CD4-positive, alpha-beta T cell treated with Interferon gamma for 1 hour (primary cell): ENCODE data around the gene FRMPD2.
"Not testable (repeated sequence)": the region's sequence is repeated elsewhere in the genome, so short reads cannot be mapped to it uniquely, and the experiment has no call there.

Source experiments
- DNase-seq: peaks from one replicate; pipeline ENCODE4 v3.0.0-alpha.2; 2020

The FRMPD2 gene

DNA sequence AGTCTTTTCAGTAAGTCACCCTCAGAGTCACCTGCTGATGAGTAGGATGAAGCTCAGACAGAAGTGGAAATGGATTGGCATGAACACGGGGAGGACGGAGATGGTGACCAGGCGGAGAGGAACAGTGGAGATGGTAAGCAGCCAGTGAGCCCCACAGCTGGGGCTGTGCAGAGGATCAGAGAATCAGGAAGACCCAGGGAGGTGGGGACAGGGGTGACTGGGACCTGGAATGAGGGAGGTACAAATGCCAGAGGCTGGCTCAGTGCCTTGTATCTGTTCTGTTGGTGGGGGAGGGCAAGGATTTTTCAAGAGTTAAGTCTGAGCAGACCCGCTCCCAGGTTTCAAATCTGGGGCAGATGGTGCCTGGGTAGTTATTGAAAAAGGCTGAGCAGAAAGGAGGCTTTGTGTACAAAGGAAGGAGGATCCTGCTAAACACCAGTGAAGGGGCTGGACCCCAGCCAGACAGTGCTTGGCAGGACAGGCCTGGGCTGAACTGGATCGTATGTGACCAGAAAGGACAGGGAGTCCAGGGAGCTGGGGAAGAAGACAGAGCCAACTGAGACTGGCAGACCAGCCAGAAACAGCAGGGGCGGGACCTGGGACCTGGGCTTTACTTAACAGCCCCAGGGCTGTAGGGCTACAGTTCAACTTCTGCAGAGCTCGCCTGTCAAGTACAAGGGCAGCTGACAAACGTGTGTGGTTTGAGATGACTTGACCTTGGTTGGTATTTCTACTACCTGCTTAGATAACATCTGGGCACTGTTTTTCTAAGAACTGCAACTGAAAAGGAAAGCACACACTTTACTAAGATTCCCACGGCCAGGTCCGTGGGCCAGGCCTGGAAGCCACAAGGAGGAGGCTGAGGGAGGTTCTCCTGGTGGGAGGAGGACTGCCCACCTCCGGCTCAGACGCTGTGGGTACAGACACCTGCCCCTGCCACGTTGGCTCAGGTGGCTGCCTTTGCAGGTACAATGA lies 13.2 kb upstream of the FRMPD2 start:
- no peak for DNase-seq

DNA sequence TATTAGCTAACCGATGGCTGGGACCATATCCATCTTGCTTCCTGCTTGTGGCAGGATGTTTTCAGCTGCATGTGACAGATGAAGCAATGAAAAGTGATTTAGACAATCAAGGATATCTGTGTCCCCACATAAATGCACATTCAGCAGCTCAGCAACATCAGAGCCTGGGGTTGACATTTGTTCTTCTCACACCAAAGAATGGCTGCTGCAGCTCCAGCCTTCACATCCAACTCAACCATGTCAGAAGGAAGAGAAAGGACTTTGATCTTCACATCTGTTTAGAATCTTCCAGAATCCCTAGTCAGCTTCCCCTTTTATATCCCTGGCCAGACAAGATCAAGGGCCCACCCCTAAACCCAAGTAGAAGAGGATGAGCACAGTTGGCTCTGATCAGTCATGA lies 11.9 kb upstream of the FRMPD2 start:
- no peak for DNase-seq

DNA sequence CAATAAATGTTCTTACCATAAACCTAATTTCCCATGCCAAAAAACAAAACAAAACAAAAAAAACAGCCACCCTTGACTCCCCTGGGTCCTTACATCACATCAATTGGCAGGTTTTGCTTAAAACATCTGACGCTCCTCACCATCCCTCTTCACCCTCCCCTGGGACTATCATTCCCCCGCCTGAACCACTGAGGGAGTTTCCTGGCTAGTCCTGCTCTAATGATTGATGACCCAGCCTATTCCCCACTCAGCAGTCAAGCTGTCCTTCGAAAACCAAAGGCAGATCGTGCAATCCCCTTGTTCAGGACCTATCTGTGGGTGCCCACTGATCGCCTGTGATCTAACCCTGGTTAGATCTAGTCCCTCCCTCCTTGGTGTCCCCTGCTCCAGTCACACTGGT lies 11.2 kb upstream of the FRMPD2 start:
- DNase-seq: no peak

DNA sequence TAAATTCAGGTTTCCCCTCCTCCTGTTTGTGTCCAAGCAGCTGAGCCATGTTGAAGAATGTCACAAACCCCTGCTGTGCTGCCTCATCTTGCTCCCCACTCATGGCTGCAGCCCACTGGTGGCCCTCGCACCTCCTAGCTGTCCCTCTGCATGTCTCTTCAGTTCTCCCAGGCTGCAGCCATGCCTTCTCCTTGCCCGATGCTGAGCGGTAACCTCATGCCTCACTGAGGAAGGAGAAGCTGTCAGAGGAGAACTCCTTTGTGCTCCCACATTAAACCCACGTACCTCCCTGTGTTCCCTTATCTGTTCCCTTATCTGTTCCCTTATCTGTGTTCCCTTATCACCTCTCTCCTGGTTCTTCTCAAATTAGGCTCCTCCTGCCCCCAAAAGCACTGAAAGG lies 10.3 kb upstream of the FRMPD2 start:
- no peak for DNase-seq

DNA sequence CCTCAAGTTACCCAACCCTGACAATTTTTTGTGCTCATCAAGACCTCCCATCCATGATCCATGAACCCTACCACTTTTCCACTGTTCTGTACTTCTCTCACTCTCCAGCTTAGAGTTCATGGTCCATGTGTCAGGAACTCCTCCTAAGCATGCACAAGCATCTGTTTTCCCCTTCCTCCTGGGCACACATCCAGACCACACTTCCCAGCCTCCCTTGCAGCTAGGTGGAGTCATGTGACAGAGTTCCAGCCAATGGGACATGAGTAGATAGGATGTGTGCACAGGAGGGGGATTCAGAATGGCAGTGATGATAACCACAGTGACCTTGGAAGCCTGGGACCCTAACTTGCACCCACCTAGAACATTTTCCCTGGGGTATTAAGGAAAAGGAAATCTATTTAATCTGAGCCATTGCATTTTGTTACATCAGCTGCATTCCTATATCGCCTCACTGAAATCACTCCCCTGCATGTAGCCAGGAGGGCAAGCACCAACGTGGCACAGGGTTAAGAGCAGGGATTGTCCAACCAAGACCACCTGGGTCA lies 9.6 kb upstream of the FRMPD2 start:
- DNase-seq: no peak

DNA sequence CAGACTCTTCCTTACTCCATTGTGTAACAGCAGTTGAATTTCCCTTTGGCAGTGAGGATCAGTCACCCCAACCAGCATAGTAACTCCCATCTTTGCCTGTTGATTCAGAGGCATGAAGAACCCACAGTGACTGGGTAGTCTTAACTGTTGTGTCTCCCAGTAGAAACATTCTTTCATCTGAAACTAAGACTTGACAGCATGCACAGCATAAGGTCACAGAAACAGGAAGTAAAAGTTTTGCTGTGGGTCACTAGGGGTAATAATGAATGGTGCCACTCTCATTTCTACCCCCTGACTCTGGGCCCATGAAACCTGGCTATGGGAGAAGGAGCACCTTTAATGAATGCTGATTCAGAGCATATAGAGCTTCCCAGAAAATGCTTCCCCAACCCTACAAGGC lies 8.3 kb upstream of the FRMPD2 start:
- DNase-seq: no peak

DNA sequence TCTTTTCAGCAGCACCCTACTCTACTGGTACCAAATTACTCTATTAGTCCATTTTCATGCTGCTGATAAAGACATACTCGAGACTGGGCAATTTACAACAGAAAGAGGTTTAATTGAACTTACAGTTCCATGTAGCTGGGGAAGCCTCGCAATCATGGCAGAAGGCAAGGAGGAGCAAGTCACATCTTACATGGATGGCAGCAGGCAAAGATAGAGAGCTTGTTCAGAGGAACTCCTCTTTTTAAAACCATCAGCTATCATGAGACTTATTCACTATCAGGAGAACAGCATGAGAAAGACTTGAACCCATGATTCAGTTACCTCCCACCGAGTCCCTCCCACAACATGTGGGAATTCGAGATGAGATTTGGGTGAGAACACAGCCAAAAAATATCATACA lies 7.2 kb upstream of the FRMPD2 start:
- DNase-seq: not testable (repeated sequence)

DNA sequence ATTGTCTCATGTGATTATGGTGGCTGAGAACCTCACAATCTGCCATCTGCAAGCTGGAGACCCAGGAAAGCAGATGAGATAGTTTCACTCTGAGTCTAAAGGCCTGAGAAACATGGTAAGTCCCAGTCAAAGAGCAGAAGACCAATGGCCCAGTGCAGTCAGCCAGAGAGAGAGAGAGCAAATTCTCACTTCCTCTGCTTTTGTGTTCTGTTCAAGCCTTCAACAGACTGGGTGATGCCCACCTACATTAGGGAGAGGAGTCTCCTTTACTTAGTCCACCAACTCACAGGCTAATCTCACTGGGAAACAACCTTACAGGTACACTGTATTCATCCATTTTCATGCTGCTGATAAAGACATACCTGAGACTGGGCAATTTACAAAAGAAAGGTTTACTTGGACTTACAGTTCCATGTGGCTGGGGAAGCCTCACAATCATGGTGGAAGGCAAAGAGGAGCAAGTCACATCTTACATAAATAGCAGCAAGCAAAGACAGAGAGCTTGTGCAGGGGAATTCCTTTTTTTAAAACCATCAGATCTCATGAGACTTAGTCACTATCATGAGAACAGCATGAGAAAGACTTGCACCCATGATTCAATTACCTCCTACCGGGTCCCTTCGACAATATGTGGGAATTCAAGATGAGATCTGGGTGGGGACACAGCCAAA lies 4.7 kb upstream of the FRMPD2 start:
- no peak for DNase-seq

DNA sequence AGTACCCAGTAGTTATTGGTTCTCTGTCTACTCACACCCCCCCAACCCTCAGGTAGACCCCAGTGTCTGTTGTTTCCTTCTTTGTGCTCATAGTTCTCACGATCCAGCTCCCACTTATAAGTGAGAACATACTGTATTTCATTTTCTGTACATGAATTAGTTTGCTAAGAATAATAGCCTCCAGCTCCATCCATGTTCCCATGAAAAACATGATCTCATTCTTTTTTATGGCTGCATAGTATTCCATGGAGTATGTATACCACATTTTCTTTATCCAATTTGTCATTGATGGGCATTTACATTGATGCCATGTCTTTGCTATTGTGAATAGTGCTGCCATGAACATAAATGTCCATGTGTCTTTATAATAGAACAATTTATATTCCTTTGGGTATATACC lies 2.6 kb upstream of the FRMPD2 start:
- no peak for DNase-seq

DNA sequence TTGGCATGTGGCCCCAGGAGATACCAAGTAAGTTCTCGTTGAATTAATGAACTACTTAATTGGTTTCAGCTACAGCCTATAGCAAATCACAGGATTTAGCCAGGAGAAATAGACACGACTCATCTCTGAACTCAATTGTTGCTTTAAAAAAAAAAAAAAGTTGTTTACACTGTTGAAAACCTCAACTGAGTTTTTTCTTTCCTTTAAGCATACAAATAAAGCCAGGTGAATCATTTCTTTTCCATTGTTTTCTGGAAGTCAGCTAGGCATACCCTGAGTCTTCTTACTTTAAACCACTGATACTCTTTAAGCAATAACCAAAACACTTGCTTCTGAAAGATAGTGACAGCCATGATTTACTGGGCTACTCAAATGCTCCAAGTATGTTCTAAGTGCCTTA lies 755 bp downstream of the FRMPD2 start:
- DNase-seq: no peak

DNA sequence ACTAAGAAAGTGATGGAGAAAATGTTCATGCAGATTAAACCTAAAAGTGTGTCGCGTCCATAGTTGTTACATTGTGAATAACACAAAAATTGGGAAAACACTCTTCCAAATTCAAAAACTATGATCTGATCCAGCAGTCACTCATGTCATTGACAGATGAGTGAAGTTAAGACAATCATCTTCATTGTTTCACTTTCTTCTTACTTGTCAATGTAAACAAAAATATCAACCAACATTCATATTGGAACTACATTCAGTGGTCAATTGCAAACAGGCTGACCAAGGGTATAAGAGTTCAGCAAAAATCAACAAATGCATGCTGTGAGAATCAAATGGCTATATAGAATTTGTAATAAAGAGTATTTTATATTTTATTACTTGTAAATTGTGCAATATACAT lies 1.8 kb downstream of the FRMPD2 start:
- no peak for DNase-seq

DNA sequence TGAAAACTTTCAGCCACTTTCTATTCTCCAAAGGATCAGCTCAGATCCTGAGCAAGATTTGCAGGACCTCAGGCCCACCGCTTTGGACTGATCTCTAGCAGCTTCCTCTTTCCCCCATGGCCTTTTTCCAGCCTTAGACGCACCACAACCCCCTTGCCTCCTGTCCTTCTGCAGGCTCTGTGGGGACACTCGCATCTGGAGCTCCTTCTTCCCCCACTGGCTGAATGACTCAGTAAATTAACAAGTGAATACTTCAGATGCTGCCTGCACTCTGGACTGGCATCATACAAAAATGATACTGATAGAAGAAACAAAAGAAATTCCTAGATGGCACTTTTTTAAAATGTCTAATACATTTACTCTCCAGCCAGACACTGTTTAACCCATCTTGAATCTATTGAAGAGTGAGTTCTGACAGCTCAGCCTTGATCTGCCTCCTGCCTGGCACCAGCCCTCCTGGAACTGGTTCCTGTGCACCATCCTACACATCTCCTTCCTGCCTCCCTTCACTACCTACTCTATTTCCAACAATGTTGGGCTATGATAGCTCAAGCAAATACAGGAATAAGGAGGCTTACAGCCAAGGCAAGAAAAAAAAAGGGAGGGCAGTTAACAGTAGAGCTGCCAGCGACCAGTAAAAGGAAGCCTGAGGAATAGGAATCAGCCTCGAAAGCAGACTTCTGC lies 3.3 kb downstream of the FRMPD2 start:
- DNase-seq: no peak

DNA sequence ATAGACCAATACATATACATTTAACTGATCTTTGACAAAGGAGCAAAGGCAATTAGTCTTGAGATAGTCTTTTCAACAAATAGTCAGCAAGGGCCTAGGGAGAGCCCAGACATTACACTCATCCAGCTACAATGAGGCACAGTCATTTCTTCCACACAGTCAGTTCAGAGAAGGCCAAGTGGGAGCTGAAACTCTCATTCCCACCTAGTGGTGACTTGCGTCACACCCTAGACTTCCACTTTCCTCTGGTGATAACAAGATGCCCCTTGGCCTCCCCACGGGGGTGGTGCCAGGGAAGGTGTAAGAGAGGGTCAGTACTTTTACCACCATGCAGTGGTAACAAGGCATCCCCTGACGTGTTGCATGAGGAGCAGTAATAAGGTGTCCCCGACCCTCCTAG lies 8.0 kb downstream of the FRMPD2 start:
- DNase-seq: no peak

DNA sequence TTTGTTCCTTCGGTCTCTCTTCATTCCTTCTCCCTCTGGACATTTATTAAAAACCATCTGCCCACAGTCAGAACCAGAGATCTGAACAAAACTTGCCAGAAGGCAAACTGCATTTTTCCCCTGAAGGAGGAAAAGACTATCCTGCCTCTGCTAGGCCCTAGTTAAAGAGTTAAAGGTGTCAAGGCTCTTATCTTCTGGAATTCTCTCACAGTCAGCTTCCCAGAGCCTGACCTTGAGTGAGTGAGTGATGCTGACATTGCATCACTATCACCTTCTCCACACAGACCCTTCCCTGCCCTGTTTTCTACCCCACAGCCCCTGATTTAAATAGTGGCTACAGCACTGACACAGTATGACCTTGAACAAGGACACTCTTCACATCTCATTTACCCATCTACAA lies 16.4 kb downstream of the FRMPD2 start:
- DNase-seq: no peak

DNA sequence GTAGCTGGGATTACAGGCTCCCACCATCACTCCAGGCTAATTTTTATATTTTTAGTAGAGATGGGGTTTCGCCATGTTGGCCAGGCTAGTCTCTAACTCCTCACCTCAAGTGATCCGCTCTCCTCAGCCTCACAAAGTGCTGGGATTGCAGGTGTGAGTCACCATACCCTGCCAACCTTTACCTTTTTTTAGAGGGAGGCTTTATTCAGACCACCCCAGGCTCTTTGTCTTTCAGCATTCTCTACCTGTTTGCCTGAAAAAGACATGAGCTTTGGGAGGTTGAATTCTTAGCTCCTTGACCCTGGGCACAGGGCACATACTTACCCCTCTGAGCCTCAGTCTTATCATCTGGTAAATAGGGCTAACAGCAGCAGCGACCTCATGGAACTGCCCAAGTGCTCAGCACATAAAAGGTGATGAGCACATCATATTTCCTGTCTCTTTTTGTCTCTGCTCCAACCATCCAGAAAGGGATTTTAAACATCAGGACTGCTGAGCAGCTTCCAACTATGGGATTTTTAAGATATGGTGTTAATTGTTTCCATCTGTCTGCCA lies 17.0 kb downstream of the FRMPD2 start:
- no peak for DNase-seq

DNA sequence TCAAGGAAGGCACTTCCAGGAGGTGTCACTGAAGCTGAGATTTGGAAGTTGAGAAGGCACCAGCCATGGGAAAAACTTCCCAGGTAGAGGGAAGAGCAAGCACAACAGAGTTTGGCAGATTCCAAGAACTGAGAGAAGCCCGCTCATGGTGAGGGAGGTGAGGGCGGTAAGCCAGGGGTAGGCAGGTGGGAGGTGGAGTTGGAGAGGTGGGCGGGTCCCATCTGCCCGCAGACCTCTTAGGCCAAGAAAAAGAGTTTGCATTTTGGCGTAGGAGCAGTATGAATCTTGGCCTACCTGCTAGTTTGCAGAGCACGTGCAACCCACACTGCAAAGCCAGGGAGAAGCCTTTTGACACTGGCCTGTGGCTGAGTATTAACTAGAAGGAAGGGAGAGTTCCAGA lies 18.8 kb downstream of the FRMPD2 start:
- DNase-seq: no peak

DNA sequence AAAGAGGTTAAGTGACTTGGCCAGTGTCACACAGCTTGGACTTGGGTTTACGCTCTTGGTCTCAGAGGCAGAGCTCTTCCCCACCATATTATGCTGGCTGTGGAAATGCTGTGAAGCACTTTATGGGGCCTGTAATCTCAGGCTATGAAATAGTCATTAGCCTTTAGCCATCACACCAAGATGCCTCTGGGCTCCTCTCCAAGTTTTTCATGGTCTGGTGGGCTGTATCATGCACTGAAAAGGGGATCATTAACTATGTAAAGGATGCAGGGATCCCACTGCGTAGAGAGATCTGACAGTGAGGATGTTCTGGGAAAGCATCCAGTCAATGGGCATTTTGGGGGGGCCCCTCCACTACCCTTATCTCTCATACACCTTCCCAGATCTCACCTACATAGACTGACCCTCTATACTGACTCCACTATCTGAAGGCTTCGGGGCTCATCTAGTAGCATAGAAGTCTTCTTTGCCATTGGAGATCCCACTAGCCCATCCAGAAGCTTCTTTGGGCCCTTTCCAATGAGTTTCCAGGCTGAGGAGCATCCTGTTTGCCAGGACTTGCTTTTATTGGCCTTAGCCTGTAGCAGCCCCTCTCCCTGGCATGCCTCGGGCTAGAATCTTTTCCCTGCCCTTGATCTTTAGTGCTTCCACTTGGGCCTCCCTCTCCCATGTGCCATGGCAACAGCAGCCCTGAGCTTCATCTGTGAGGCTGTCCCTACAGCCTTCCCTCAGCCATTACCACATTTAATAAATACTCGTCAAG lies 19.6 kb downstream of the FRMPD2 start:
- no peak for DNase-seq

DNA sequence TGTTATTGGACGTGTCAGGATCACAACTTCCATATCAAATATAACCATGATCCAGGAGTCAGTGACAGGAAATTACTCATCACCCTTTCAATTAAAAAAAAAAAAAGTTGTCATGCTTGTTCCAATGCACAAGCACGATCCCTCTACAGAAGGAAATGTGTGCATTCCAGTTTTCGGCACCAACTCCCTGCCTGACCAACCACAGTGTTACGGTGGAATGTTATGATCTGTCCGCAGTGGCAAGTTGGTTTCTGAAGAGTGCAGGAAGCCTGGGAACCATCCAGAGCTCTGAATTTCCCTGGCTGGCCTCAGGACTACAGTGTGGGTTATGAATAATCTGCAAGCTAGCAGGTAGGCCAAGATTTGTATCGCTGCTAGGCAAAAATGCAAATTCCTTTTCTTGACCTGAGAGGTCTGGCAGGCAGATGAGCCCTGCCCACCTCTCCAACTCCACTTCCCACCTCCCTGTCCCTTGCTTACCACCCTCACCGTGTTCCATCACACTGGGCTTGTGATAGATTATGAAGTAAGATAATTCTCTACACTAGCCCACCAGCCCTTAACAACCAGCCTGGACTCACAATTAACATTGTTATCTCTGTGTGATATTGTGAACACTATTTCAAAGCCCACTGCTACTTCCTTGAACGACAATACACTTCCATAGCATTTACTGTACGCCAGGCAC lies 20.4 kb downstream of the FRMPD2 start:
- no peak for DNase-seq

DNA sequence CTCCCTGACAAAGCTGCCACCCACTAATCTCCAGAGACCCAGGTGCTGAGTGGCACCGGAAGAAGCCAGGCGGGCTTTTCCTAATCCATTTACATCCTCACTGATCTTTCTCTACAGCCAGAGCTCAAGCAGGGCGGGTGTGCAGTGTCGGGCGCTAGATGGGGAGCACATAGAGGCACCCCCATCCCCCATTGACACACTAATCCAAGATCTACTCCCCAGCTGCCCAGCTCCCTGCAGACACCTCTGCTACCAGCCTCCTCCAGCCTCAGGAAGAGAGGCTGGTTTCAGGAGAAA lies 22.2 kb downstream of the FRMPD2 start:
- no peak for DNase-seq

DNA sequence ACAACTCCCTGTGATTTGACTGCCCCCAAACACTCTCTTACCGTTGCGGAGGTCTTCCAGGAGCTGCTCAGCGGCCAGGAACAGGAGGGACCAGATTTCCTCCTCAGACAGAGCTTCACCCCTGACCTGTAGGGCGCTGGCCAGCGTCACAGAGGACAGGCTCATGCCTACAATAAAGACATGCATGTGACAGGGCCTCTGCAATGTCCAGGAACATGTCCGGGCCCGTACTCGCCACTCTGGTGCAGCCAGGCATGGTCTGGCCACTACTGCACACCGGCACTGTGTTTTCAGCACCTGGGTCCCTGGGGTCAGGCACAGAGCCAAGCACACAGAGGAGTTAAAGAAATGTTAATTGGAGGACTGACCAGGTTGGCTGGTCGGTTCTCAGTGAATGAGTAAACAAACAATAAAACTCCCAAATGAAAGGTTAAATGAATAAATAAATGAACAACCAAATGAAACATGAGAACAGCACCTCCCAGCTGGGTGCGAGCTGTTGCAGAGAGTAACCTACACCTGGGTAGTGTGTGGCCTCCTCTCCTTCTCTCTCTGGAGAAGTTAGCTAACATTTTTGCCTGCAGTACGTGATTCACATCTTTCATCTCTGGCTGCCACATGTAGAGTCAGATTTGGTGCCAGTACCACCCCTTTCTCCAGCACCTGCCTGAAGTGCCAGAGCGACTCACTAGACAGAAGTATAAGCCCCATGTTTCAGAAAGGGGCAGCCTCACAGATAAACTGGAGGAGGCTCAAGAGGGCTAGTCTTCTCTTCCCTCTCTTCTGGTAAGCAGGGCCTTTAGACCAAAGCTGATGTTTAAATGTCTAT lies 22.8 kb downstream of the FRMPD2 start:
- no peak for DNase-seq

DNA sequence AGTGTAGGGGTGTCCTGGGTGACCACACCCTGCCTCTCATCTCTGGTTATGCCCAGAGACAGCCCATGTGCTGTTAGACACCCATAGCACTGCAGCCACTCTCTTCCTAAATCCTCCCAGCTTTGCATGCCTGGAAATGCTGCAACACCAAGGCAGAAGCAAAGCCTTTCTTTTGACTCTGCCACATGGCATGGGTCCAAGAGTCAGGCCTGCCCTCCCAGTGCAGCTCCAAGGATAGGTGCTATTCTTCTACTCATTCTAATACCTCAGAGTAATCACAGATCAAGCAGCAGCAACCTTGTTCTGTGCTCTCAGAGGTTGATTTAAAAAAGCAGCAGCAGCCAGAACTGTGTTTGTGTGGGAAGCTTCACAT lies 23.4 kb downstream of the FRMPD2 start:
- DNase-seq: no peak
